Measurements from ENCODE around the gene CMYA5.

CMYA5 gene

DNA sequence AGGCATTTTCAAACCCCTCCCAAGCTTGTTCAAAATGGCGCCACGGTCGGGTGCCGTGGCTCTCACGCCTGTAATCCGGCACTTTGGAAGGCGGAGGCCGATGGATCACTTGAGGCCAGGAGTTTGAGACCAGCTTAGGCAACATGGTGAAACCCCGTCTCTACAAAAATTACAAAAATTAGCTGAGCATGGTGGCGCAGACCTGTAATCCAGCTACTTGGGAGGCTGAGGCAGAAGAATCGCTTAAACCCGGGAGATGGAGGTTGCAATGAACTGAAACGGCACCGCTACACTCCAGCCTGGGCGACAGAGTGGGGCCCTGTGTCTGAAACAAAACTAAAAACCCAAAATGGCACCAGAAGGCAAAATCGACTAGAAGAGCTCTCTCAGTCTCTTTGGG lies 159.4 kb downstream of the CMYA5 start:
- H3K4me3 ChIP-seq (ENCODE audit: low read depth, low read length) = no peak overlapping the region
- no peak for DNase-seq (ENCODE audit: low read depth)
